ENCODE results near the gene PPM1A.

The PPM1A gene

GRCh38 chr14:60326274-60326673 is 77.3 kb downstream of the PPM1A start:
- DNase-seq: no peak

- no peak for DNase-seq
These were observed 78.7 kb downstream of the PPM1A start for GRCh38 chr14:60327447-60328331.

- no peak for DNase-seq
These were observed 79.6 kb downstream of the PPM1A start for GRCh38 chr14:60328583-60328982.

- DNase-seq: no peak
These were observed 80.3 kb downstream of the PPM1A start for GRCh38 chr14:60329274-60329673.

- no peak for DNase-seq
These were observed 82.4 kb downstream of the PPM1A start for GRCh38 chr14:60331201-60332045.

GRCh38 chr14:60332046-60332399 is 83.0 kb downstream of the PPM1A start:
- no peak for DNase-seq

- no peak for DNase-seq
These were observed 83.8 kb downstream of the PPM1A start for GRCh38 chr14:60332869-60333268.

GRCh38 chr14:60339571-60339970 is 90.5 kb downstream of the PPM1A start:
- no peak for DNase-seq

- DNase-seq: no peak
These were observed 94.6 kb downstream of the PPM1A start for GRCh38 chr14:60343571-60344071.

- DNase-seq: no peak
These were observed 95.7 kb downstream of the PPM1A start for GRCh38 chr14:60344751-60345150.

- no peak for DNase-seq
These were observed 97.7 kb downstream of the PPM1A start for GRCh38 chr14:60346706-60347105.

GRCh38 chr14:60348211-60348610 is 99.2 kb downstream of the PPM1A start:
- no peak for DNase-seq

Measured in SIG-M5 (cell line).